ENCODE results near the gene TEC. TPM values are rescaled to one million over a fixed set of nuclear protein-coding genes. Genes with fewer than 3 reads are reported as not detected.

TEC gene
- total and polyA plus RNA-seq, 2 of the 8 experiments (the other 6 are each of a cell fraction or from before 2014, with no cell fraction given): 0.73 to 1.8 TPM

DNA sequence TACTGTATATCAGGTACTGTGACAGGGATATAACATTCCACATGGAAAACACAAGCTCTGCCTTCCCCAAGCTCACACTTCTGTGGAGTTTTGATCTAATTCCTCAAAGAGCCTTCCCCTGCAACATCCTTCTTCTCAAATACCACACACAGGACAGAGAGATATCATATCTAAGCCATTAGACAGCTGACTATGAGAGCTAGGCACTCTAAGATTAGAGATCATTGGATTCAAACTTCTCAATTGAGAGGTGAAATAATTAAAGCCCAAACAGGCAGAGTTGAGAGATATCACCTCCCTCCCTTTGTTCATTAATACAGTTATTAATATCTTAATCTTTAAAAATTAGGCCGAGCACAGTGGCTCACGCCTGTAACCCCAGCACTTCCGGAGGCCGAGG lies 25.0 kb downstream of the TEC start (continued):
- TF ChIP-seq, protein P1, sequence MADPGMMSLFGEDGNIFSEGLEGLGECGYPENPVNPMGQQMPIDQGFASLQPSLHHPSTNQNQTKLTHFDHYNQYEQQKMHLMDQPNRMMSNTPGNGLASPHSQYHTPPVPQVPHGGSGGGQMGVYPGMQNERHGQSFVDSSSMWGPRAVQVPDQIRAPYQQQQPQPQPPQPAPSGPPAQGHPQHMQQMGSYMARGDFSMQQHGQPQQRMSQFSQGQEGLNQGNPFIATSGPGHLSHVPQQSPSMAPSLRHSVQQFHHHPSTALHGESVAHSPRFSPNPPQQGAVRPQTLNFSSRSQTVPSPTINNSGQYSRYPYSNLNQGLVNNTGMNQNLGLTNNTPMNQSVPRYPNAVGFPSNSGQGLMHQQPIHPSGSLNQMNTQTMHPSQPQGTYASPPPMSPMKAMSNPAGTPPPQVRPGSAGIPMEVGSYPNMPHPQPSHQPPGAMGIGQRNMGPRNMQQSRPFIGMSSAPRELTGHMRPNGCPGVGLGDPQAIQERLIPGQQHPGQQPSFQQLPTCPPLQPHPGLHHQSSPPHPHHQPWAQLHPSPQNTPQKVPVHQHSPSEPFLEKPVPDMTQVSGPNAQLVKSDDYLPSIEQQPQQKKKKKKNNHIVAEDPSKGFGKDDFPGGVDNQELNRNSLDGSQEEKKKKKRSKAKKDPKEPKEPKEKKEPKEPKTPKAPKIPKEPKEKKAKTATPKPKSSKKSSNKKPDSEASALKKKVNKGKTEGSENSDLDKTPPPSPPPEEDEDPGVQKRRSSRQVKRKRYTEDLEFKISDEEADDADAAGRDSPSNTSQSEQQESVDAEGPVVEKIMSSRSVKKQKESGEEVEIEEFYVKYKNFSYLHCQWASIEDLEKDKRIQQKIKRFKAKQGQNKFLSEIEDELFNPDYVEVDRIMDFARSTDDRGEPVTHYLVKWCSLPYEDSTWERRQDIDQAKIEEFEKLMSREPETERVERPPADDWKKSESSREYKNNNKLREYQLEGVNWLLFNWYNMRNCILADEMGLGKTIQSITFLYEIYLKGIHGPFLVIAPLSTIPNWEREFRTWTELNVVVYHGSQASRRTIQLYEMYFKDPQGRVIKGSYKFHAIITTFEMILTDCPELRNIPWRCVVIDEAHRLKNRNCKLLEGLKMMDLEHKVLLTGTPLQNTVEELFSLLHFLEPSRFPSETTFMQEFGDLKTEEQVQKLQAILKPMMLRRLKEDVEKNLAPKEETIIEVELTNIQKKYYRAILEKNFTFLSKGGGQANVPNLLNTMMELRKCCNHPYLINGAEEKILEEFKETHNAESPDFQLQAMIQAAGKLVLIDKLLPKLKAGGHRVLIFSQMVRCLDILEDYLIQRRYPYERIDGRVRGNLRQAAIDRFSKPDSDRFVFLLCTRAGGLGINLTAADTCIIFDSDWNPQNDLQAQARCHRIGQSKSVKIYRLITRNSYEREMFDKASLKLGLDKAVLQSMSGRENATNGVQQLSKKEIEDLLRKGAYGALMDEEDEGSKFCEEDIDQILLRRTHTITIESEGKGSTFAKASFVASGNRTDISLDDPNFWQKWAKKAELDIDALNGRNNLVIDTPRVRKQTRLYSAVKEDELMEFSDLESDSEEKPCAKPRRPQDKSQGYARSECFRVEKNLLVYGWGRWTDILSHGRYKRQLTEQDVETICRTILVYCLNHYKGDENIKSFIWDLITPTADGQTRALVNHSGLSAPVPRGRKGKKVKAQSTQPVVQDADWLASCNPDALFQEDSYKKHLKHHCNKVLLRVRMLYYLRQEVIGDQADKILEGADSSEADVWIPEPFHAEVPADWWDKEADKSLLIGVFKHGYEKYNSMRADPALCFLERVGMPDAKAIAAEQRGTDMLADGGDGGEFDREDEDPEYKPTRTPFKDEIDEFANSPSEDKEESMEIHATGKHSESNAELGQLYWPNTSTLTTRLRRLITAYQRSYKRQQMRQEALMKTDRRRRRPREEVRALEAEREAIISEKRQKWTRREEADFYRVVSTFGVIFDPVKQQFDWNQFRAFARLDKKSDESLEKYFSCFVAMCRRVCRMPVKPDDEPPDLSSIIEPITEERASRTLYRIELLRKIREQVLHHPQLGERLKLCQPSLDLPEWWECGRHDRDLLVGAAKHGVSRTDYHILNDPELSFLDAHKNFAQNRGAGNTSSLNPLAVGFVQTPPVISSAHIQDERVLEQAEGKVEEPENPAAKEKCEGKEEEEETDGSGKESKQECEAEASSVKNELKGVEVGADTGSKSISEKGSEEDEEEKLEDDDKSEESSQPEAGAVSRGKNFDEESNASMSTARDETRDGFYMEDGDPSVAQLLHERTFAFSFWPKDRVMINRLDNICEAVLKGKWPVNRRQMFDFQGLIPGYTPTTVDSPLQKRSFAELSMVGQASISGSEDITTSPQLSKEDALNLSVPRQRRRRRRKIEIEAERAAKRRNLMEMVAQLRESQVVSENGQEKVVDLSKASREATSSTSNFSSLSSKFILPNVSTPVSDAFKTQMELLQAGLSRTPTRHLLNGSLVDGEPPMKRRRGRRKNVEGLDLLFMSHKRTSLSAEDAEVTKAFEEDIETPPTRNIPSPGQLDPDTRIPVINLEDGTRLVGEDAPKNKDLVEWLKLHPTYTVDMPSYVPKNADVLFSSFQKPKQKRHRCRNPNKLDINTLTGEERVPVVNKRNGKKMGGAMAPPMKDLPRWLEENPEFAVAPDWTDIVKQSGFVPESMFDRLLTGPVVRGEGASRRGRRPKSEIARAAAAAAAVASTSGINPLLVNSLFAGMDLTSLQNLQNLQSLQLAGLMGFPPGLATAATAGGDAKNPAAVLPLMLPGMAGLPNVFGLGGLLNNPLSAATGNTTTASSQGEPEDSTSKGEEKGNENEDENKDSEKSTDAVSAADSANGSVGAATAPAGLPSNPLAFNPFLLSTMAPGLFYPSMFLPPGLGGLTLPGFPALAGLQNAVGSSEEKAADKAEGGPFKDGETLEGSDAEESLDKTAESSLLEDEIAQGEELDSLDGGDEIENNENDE (IDR thresholded peaks at IDR 0.05; ENCODE audit: insufficient replicate concordance, low read length): no peak
- no peak for TF ChIP-seq KDM5A (IDR thresholded peaks at IDR 0.05; ENCODE audit: low read length)
- no peak for TF ChIP-seq BACH1 (IDR thresholded peaks at IDR 0.05; ENCODE audit: low read length)
- TF ChIP-seq GABPA (IDR thresholded peaks at IDR 0.05; ENCODE audit: borderline replicate concordance, insufficient read depth, low read length): no peak
- TF ChIP-seq KDM4A (IDR thresholded peaks at IDR 0.05; ENCODE audit: low read depth, low read length, severe bottlenecking): no peak
- TF ChIP-seq GTF2F1 (IDR thresholded peaks at IDR 0.05; ENCODE audit: borderline replicate concordance, low read depth, low read length): no peak
- no peak for TF ChIP-seq TAF7 (optimal IDR thresholded peaks at IDR 0.05; ENCODE audit: borderline replicate concordance, low read depth, low read length)
- TF ChIP-seq EZH2 (IDR thresholded peaks at IDR 0.05; ENCODE audit: low read depth, low read length, severe bottlenecking): no peak
- no peak for TF ChIP-seq JUN (IDR thresholded peaks at IDR 0.05; ENCODE audit: low read depth, low read length)
- TF ChIP-seq SUZ12 (IDR thresholded peaks at IDR 0.05; ENCODE audit: low read length): no peak

Measured in H1 (cell line).